ENCODE results near the gene RASGRF1.

GRCh38 chr15:79041601-79042168, 48.9 kb downstream of the RASGRF1 start:
- TF ChIP-seq CTCF (IDR thresholded peaks at IDR 0.05; ENCODE audit: low read depth, low read length), result no peak
- TF ChIP-seq POLR2A (IDR thresholded peaks at IDR 0.05; ENCODE audit: extremely low read depth, insufficient read length), result no peak
- TF ChIP-seq, protein P1, sequence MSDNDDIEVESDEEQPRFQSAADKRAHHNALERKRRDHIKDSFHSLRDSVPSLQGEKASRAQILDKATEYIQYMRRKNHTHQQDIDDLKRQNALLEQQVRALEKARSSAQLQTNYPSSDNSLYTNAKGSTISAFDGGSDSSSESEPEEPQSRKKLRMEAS (IDR thresholded peaks at IDR 0.05; ENCODE audit: low read depth, low read length), result no peak
- no peak for TF ChIP-seq MYC (IDR thresholded peaks at IDR 0.05; ENCODE audit: low read depth, low read length)

All from NB4 (cell line).